ENCODE measurements around the gene POLA1. TPM values are rescaled to one million over a fixed set of nuclear protein-coding genes. Genes with fewer than 3 reads are reported as not detected.
A peak's percentile ranks its signal among the peaks of the same experiment; 100 is the strongest.
"Not testable (repeated sequence)": the region's sequence is repeated elsewhere in the genome, so short reads cannot be mapped to it uniquely, and the experiment has no call there.

POLA1 gene
- polyA plus RNA-seq, 4 donors, result 14.8 to 19.9 (median 17.1) TPM

- no peak for DNase-seq (ENCODE audit: low read depth in 4 of 4, low spot score in 3 of 4)
Observed at GRCh38 chrX:24777660-24778059, 83.9 kb downstream of the POLA1 start.

GRCh38 chrX:24782011-24782410 lies 88.3 kb downstream of the POLA1 start:
- no peak for DNase-seq (ENCODE audit: low read depth in 4 of 4, low spot score in 3 of 4)

GRCh38 chrX:24789047-24789446 lies 95.3 kb downstream of the POLA1 start:
- no peak for DNase-seq (ENCODE audit: low read depth in 4 of 4, low spot score in 3 of 4)

- DNase-seq (ENCODE audit: low read depth in 4 of 4, low spot score in 3 of 4), result no peak
Observed at GRCh38 chrX:24790166-24790565, 96.4 kb downstream of the POLA1 start.

GRCh38 chrX:24796204-24796603 lies 102.5 kb downstream of the POLA1 start:
- DNase-seq (ENCODE audit: low read depth in 4 of 4, low spot score in 3 of 4), result no peak

- DNase-seq (ENCODE audit: low read depth in 4 of 4, low spot score in 3 of 4), result no peak
Observed at GRCh38 chrX:24799078-24799477, 105.4 kb downstream of the POLA1 start.

GRCh38 chrX:24799565-24799964 lies 105.8 kb downstream of the POLA1 start:
- DNase-seq (ENCODE audit: low read depth in 4 of 4, low spot score in 3 of 4), result no peak

GRCh38 chrX:24805201-24805600 lies 111.5 kb downstream of the POLA1 start:
- no peak for DNase-seq (ENCODE audit: low read depth in 4 of 4, low spot score in 3 of 4)

GRCh38 chrX:24819807-24820206 lies 126.1 kb downstream of the POLA1 start:
- not testable (repeated sequence) for DNase-seq (ENCODE audit: low read depth in 4 of 4, low spot score in 3 of 4)

GRCh38 chrX:24828147-24828546 lies 134.4 kb downstream of the POLA1 start:
- DNase-seq (ENCODE audit: low read depth in 4 of 4, low spot score in 3 of 4), result no peak

- no peak for DNase-seq (ENCODE audit: low read depth in 4 of 4, low spot score in 3 of 4)
Observed at GRCh38 chrX:24828600-24828999, 134.9 kb downstream of the POLA1 start.

- no peak for DNase-seq (ENCODE audit: low read depth in 4 of 4, low spot score in 3 of 4)
Observed at GRCh38 chrX:24833695-24834094, 140.0 kb downstream of the POLA1 start.

GRCh38 chrX:24837966-24838365 lies 144.2 kb downstream of the POLA1 start:
- no peak for DNase-seq (ENCODE audit: low read depth in 4 of 4, low spot score in 3 of 4)

- peak in 1 of 4 donors; percentile 25 for DNase-seq (ENCODE audit: low read depth in 4 of 4, low spot score in 3 of 4)
Observed at GRCh38 chrX:24838629-24839028, 144.9 kb downstream of the POLA1 start.

GRCh38 chrX:24839331-24839730 lies 145.6 kb downstream of the POLA1 start:
- no peak for DNase-seq (ENCODE audit: low read depth in 4 of 4, low spot score in 3 of 4)

- DNase-seq (ENCODE audit: low read depth in 4 of 4, low spot score in 3 of 4), result peak in 1 of 4 donors; percentile 4
Observed at GRCh38 chrX:24842486-24842885, 148.8 kb downstream of the POLA1 start.

GRCh38 chrX:24846550-24847150 lies 152.9 kb downstream of the POLA1 start:
- DNase-seq (ENCODE audit: low read depth in 4 of 4, low spot score in 3 of 4), result no peak

GRCh38 chrX:24851289-24851688 lies 157.6 kb downstream of the POLA1 start:
- DNase-seq (ENCODE audit: low read depth in 4 of 4, low spot score in 3 of 4), result no peak

GRCh38 chrX:24851780-24852179 lies 158.1 kb downstream of the POLA1 start:
- no peak for DNase-seq (ENCODE audit: low read depth in 4 of 4, low spot score in 3 of 4)

- DNase-seq (ENCODE audit: low read depth in 4 of 4, low spot score in 3 of 4), result no peak
Observed at GRCh38 chrX:24858004-24858746, 164.5 kb downstream of the POLA1 start.

GRCh38 chrX:24859211-24859841 lies 165.6 kb downstream of the POLA1 start:
- no peak for DNase-seq (ENCODE audit: low read depth in 4 of 4, low spot score in 3 of 4)

- no peak for DNase-seq (ENCODE audit: low read depth in 4 of 4, low spot score in 3 of 4)
Observed at GRCh38 chrX:24860140-24860539, 166.4 kb downstream of the POLA1 start.

All from left renal pelvis (tissue), 4 donors.